KMS-11 (cell line): Measurements from ENCODE around the gene C5orf58.
"Not testable (repeated sequence)": the region's sequence is repeated elsewhere in the genome, so short reads cannot be mapped to it uniquely, and the experiment has no call there.

Experiments
- H2AFZ ChIP-seq: fragments of 200-600 bp; sonication (generic); 2 replicates; pipeline ENCODE4 v1.6.1; 2016; ENCODE audit warnings: antibody characterized with exemption, mixed run types, low read depth
- H3K27ac ChIP-seq: fragments of 200-600 bp; sonication (generic); 2 replicates; pipeline ENCODE4 v1.6.1; 2016; ENCODE audit warnings: mild to moderate bottlenecking, mixed run types
- H3K27me3 ChIP-seq: fragments of 200-600 bp; sonication (generic); 2 replicates; pipeline ENCODE4 v1.6.1; 2017; ENCODE audit warnings: mild to moderate bottlenecking, low read depth, mixed run types, moderate library complexity; ENCODE audit not compliant: insufficient read depth
- H3K36me3 ChIP-seq: fragments of 200-600 bp; sonication (generic); 2 replicates; pipeline ENCODE4 v1.6.1; 2017; ENCODE audit warnings: mild to moderate bottlenecking, mixed run types; ENCODE audit not compliant: insufficient read depth
- H3K4me1 ChIP-seq: fragments of 200-600 bp; sonication (generic); 2 replicates; pipeline ENCODE4 v1.6.1; 2016; ENCODE audit warnings: mild to moderate bottlenecking, low read depth, mixed run types; ENCODE audit not compliant: poor library complexity, severe bottlenecking
- H3K4me2 ChIP-seq: fragments of 200-600 bp; sonication (generic); 2 replicates; pipeline ENCODE4 v1.7.0; 2016; ENCODE audit warnings: mild to moderate bottlenecking, mixed run types
- H3K4me3 ChIP-seq: fragments of 200-600 bp; sonication (generic); IDR thresholded peaks from 2 replicates; pipeline ENCODE4 v1.6.1; 2017; ENCODE audit warnings: low read depth, low read length, mixed read lengths; ENCODE audit not compliant: insufficient read depth
- H3K79me2 ChIP-seq: fragments of 200-600 bp; sonication (generic); 2 replicates; pipeline ENCODE4 v1.6.1; 2016; ENCODE audit warnings: low read depth, mixed run types; ENCODE audit not compliant: insufficient read depth
- H3K9ac ChIP-seq: fragments of 200-600 bp; sonication (generic); 2 replicates; pipeline ENCODE4 v1.6.1; 2016; ENCODE audit warnings: mild to moderate bottlenecking, mixed run types
- H4K20me1 ChIP-seq: fragments of 200-600 bp; sonication (generic); 2 replicates; pipeline ENCODE4 v1.6.1; 2016; ENCODE audit warnings: mild to moderate bottlenecking, mixed run types; ENCODE audit not compliant: insufficient read depth
- CTCF ChIP-seq: fragments of 200-600 bp; sonication (generic); conservative IDR thresholded peaks from 2 replicates; pipeline ENCODE4 v1.6.1; 2017; ENCODE audit warnings: low read depth, mild to moderate bottlenecking, antibody characterized with exemption, low read length, moderate library complexity, mixed read lengths

The C5orf58 gene

GRCh38 chr5:170248172-170248930, 15.6 kb downstream of the C5orf58 start:
- no peak for TF ChIP-seq CTCF
- Histone ChIP-seq H3K9ac (no peak overlapping the region), H3K27me3 (no peaks in the 10 kb centered on the region), H3K79me2 (no peaks in the 10 kb centered on the region), H3K27ac (no peak overlapping the region), H3K36me3 (no peaks in the 10 kb centered on the region), H3K4me2 (no peak overlapping the region), H3K4me3 (no peak overlapping the region), H4K20me1 (no peaks in the 10 kb centered on the region), H2AFZ (no peak overlapping the region), H3K4me1 (no peaks in the 10 kb centered on the region)

- not testable (repeated sequence) for H3K4me3 ChIP-seq, H3K79me2 ChIP-seq, H3K4me1 ChIP-seq, H4K20me1 ChIP-seq, H3K36me3 ChIP-seq, H2AFZ ChIP-seq, H3K27me3 ChIP-seq, H3K9ac ChIP-seq, H3K4me2 ChIP-seq, H3K27ac ChIP-seq
These were observed 16.1 kb downstream of the C5orf58 start for GRCh38 chr5:170248931-170249227.

GRCh38 chr5:170249355-170249754, 16.6 kb downstream of the C5orf58 start:
- no peaks in the 10 kb centered on the region for H3K79me2 ChIP-seq
- no peaks in the 10 kb centered on the region for H3K27me3 ChIP-seq
- no peak overlapping the region for H3K9ac ChIP-seq
- H4K20me1 ChIP-seq, result no peaks in the 10 kb centered on the region
- no peak for TF ChIP-seq CTCF
- H3K4me1 ChIP-seq, result no peaks in the 10 kb centered on the region
- no peaks in the 10 kb centered on the region for H3K36me3 ChIP-seq
- no peak overlapping the region for H3K4me3 ChIP-seq
- no peak overlapping the region for H2AFZ ChIP-seq
- no peak overlapping the region for H3K27ac ChIP-seq
- no peak overlapping the region for H3K4me2 ChIP-seq

GRCh38 chr5:170250810-170251317, 18.1 kb downstream of the C5orf58 start:
- no peak for TF ChIP-seq CTCF
- Histone ChIP-seq H3K79me2 (no peaks in the 10 kb centered on the region), H3K27me3 (no peaks in the 10 kb centered on the region), H3K36me3 (no peaks in the 10 kb centered on the region), H3K4me2 (no peak overlapping the region), H3K9ac (no peak overlapping the region), H3K4me1 (no peaks in the 10 kb centered on the region), H4K20me1 (no peaks in the 10 kb centered on the region), H2AFZ (no peak overlapping the region), H3K4me3 (no peak overlapping the region), H3K27ac (no peak overlapping the region)

- Histone ChIP-seq H3K27me3 (no peaks in the 10 kb centered on the region), H3K9ac (no peak overlapping the region), H2AFZ (no peak overlapping the region), H3K4me1 (no peaks in the 10 kb centered on the region), H3K4me3 (no peak overlapping the region), H4K20me1 (no peaks in the 10 kb centered on the region), H3K4me2 (no peak overlapping the region), H3K79me2 (no peaks in the 10 kb centered on the region), H3K36me3 (no peaks in the 10 kb centered on the region), H3K27ac (no peak overlapping the region)
- TF ChIP-seq CTCF, result no peak
These were observed 18.7 kb downstream of the C5orf58 start for GRCh38 chr5:170251462-170251861.
